ENCODE data around the gene RASSF5.

DNA sequence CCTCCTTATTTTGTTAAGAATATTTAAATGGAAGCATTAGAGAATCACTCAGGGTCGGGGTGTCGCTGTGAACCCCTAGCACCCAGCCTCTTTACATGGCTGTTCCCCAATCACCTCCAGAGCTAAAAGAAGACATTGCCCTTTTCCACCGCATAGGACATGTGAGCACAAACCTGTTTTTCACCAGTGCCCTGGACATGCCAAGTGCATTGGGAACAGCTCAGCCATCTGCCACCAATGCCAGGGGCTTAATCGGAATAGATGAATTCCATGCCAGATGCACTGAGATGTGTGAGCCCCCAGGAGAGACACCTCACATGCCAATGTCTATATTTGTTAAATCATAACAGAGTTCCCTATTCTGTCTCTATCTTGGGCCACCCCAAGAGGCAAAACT is 71.6 kb downstream of the RASSF5 start:
- TF ChIP-seq POLR2A (IDR thresholded peaks at IDR 0.05), result no peak
- TF ChIP-seq, protein P1, sequence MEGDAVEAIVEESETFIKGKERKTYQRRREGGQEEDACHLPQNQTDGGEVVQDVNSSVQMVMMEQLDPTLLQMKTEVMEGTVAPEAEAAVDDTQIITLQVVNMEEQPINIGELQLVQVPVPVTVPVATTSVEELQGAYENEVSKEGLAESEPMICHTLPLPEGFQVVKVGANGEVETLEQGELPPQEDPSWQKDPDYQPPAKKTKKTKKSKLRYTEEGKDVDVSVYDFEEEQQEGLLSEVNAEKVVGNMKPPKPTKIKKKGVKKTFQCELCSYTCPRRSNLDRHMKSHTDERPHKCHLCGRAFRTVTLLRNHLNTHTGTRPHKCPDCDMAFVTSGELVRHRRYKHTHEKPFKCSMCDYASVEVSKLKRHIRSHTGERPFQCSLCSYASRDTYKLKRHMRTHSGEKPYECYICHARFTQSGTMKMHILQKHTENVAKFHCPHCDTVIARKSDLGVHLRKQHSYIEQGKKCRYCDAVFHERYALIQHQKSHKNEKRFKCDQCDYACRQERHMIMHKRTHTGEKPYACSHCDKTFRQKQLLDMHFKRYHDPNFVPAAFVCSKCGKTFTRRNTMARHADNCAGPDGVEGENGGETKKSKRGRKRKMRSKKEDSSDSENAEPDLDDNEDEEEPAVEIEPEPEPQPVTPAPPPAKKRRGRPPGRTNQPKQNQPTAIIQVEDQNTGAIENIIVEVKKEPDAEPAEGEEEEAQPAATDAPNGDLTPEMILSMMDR (IDR thresholded peaks at IDR 0.05), result no peak

All from uterus (tissue), 2 donors.